OCI-LY7 (cell line): ENCODE results near the gene ARL4D. TPM values are rescaled to one million over a fixed set of nuclear protein-coding genes. Genes with fewer than 3 reads are reported as not detected.

Experiments used
- small RNA-seq: library from RNA; depleted of rRNA; stranded (forward); fragments of <200 nt; gene quantifications from one replicate; pipeline ENCODE3, GENCODE V24; 2014
- total RNA-seq, 2 experiments: library from RNA; depleted of rRNA in 1 of 2; stranded (reverse); fragments of >200 nt in 1 of 2; shearing (Covaris generic) in 1 of 2; gene quantifications; 2 replicates each; pipeline ENCODE4 v1.2.3, GENCODE V29; 2014 to 2022

Gene ARL4D
- total RNA-seq, 2 experiments from 2014 or later, result 0.72 to 1.4 TPM

Small RNA genes lying within 50 kb of the gene (small RNA-seq; reads per million reads assigned to genes)
- gene RNU6-1137P (not detected), gene RNU6-406P (not detected), gene RNU6-470P (not detected)

Other genes starting within 250 kb of the ARL4D start
- gene NBR1, start 227.8 kb upstream of the ARL4D start, total RNA-seq (2014; rRNA removed; shearing (Covaris generic)), result 15.2 and 16.2 TPM in 2 replicates
- 38.6 and 48.3 TPM in 2 replicates for gene NBR1, start 227.8 kb upstream of the ARL4D start, total RNA-seq (2022)
- 7.1 and 9.4 TPM in 2 replicates for gene TMEM106A, start 187.1 kb upstream of the ARL4D start, total RNA-seq (2014; rRNA removed; shearing (Covaris generic))
- 17.1 and 19.1 TPM in 2 replicates for gene TMEM106A, start 187.1 kb upstream of the ARL4D start, total RNA-seq (2022)
- not detected in 2 replicates for gene CCDC200, start 170.4 kb upstream of the ARL4D start, total RNA-seq (2014; rRNA removed; shearing (Covaris generic))
- gene CCDC200, start 170.4 kb upstream of the ARL4D start, total RNA-seq (2022), result not detected in 2 replicates
- gene RNU2-1, start 165.0 kb upstream of the ARL4D start, total RNA-seq (2014; rRNA removed; shearing (Covaris generic)), result not detected in 2 replicates
- 7,263 and 7,340 TPM in 2 replicates for gene RNU2-1, start 165.0 kb upstream of the ARL4D start, total RNA-seq (2022)
- 32.4 and 37.0 TPM in 2 replicates for gene DHX8, start 85.0 kb downstream of the ARL4D start, total RNA-seq (2014; rRNA removed; shearing (Covaris generic))
- 48.3 and 65.4 TPM in 2 replicates for gene DHX8, start 85.0 kb downstream of the ARL4D start, total RNA-seq (2022)
- gene ETV4, start 147.3 kb downstream of the ARL4D start, total RNA-seq (2014; rRNA removed; shearing (Covaris generic)), result not detected in 2 replicates
- not detected in 2 replicates for gene ETV4, start 147.3 kb downstream of the ARL4D start, total RNA-seq (2022)